GM19463 (cell line): ENCODE data around the gene PSTPIP1.
A peak's percentile ranks its signal among the peaks of the same experiment; 100 is the strongest.

ENCODE experiments used
- ATAC-seq: cut with Tn5 transposase; IDR thresholded peaks from one replicate; pipeline ENCODE4 v1.9.1; 2021; ENCODE audit warnings: mild to moderate bottlenecking, moderate library complexity; ENCODE audit not compliant: unreplicated experiment

Gene PSTPIP1

GRCh38 chr15:77039217-77039533 lies 44.2 kb downstream of the PSTPIP1 start:
- ATAC-seq, result no peak

- no peak for ATAC-seq
Measured at GRCh38 chr15:77039848-77040247, 44.9 kb downstream of the PSTPIP1 start.

- no peak for ATAC-seq
Measured at GRCh38 chr15:77040673-77041072, 45.7 kb downstream of the PSTPIP1 start.

- ATAC-seq, result no peak
Measured at GRCh38 chr15:77042245-77042919, 47.5 kb downstream of the PSTPIP1 start.

GRCh38 chr15:77042955-77043920 lies 48.3 kb downstream of the PSTPIP1 start:
- no peak for ATAC-seq

- ATAC-seq, result no peak
Measured at GRCh38 chr15:77044228-77045042, 49.5 kb downstream of the PSTPIP1 start.

GRCh38 chr15:77045985-77046384 lies 51.1 kb downstream of the PSTPIP1 start:
- ATAC-seq, result no peak

- no peak for ATAC-seq
Measured at GRCh38 chr15:77046704-77047412, 51.9 kb downstream of the PSTPIP1 start.

GRCh38 chr15:77048135-77048876 lies 53.4 kb downstream of the PSTPIP1 start:
- ATAC-seq, result no peak

- no peak for ATAC-seq
Measured at GRCh38 chr15:77052556-77052955, 57.6 kb downstream of the PSTPIP1 start.

- no peak for ATAC-seq
Measured at GRCh38 chr15:77053709-77054108, 58.8 kb downstream of the PSTPIP1 start.

GRCh38 chr15:77057072-77057471 lies 62.1 kb downstream of the PSTPIP1 start:
- ATAC-seq, result no peak

GRCh38 chr15:77057685-77058084 lies 62.8 kb downstream of the PSTPIP1 start:
- no peak for ATAC-seq

- ATAC-seq, result no peak
Measured at GRCh38 chr15:77058468-77058867, 63.5 kb downstream of the PSTPIP1 start.

- ATAC-seq, result peak; percentile 65
Measured at GRCh38 chr15:77059786-77060361, 64.9 kb downstream of the PSTPIP1 start.

- no peak for ATAC-seq
Measured at GRCh38 chr15:77060546-77060945, 65.6 kb downstream of the PSTPIP1 start.

- ATAC-seq, result no peak
Measured at GRCh38 chr15:77063249-77063648, 68.3 kb downstream of the PSTPIP1 start.

- ATAC-seq, result no peak
Measured at GRCh38 chr15:77064063-77064462, 69.1 kb downstream of the PSTPIP1 start.

- no peak for ATAC-seq
Measured at GRCh38 chr15:77064539-77065308, 69.8 kb downstream of the PSTPIP1 start.
